Activated CD4-positive, alpha-beta T cell treated with anti-CD3 and anti-CD28 coated beads, Interleukin-2, amount 50 U/mL, for 48 hours (primary cell): ENCODE data around the gene FAM161B.
"Not testable (repeated sequence)": the region's sequence is repeated elsewhere in the genome, so short reads cannot be mapped to it uniquely, and the experiment has no call there.

Source experiments
- DNase-seq, 2 experiments: peaks; one replicate each; pipeline ENCODE4 v3.0.0-alpha.2; 2020

The FAM161B gene, protein sequence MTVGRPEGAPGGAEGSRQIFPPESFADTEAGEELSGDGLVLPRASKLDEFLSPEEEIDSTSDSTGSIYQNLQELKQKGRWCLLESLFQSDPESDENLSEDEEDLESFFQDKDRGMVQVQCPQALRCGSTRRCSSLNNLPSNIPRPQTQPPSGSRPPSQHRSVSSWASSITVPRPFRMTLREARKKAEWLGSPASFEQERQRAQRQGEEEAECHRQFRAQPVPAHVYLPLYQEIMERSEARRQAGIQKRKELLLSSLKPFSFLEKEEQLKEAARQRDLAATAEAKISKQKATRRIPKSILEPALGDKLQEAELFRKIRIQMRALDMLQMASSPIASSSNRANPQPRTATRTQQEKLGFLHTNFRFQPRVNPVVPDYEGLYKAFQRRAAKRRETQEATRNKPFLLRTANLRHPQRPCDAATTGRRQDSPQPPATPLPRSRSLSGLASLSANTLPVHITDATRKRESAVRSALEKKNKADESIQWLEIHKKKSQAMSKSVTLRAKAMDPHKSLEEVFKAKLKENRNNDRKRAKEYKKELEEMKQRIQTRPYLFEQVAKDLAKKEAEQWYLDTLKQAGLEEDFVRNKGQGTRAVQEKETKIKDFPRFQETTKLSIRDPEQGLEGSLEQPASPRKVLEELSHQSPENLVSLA

GRCh38 chr14:73949752-73950734, at the start of gene FAM161B, which contains the start of gene COQ6:
TSS of gene FAM161B (minus strand) at chr14:73950094. CDS start at chr14:73950026, 68 bp downstream.
TSS of gene COQ6 (plus strand) at chr14:73950302. CDS start at chr14:73950333, 31 bp downstream.
- DNase-seq = peak; percentile 90 to 94

DNA sequence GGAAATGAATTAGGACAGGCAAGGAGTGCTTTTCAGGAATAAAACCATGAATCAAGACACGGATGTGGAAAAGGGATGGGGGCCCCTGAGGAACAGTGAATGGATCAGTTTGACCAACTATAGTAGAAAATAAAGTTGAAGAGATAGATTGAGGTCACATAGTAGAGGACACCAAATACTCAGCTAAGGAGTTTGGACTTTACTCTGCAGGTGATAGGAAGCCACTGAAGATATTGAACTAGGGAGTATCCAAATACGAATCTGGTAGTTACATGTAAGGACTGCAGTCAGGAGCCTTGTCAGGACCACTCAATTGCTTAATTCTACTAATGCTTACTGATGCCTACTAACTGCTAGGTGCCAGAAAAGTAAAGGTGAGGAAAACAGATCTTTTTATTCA, 48.8 kb upstream of the FAM161B start:
- no peak for DNase-seq

DNA sequence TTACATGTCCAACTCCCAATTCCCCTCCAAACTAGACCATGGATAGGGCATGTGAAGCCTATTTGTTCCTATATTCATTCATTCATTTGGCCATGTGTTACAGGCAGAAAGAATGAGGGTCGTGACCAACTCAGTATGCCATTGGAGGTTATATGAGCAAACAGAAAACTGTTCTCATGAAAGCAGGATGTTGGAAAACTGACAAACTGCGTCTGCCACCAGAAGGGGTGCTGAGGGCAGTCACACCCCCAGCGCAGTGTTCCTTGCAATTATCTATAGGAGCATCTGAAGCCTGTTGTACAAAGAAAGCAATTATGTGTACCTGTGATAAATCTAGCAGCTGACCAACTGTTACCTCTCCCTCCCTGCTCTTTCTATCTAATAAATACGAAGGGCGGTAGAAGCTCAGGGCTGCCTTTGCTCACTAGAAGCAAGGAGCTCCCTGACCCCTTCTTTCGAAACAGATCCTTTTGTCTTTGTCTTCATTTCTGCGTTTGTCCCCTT, 48.1 kb upstream of the FAM161B start:
- DNase-seq = no peak

DNA sequence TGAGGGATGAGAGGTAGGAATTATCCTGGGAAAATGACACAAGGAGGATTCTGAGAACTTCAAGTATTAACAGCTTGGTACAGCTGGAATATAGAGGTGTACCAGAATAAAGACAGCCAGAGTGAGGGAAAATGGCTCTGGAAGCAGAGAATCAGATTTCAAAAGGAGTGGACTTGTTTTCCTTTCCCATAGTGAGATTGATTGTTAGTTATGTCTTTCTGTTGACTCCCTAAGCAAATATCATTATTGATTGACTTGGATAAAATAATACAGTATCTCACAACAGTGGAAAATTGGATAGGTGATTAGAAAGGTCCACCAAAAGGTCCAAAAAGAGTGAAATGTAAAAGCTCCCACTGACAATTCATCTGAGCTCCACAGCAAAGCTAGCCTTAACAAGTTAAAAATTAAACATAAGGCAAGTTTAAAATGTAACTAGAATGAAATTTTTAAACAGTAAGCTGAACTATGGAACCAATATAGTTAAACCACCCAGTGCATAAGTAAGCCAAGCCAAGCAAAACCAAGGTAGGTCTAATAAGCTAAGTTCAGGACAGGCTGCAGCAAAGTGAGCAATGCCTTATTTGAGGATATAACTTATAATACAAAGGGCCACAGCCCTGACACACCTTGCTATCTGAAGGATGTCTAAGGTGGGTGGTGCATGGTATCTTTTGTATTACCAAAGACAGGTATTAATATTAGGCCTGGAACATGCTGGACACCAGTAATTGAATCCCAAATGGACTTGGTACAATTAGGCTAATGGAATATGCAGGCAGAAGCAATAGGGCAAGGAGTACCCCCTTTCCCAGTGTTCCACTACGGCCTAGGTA, 47.4 kb upstream of the FAM161B start:
- DNase-seq = no peak

- DNase-seq = no peak
Observed at GRCh38 chr14:73996731-73997107, 46.8 kb upstream of the FAM161B start.

GRCh38 chr14:73995977-73996378, 46.1 kb upstream of the FAM161B start:
- DNase-seq = no peak

GRCh38 chr14:73994926-73995325, 45.0 kb upstream of the FAM161B start:
- not testable (repeated sequence) for DNase-seq

GRCh38 chr14:73991092-73991491, 41.2 kb upstream of the FAM161B start:
- no peak for DNase-seq

- not testable (repeated sequence) for DNase-seq
Observed at GRCh38 chr14:73988656-73989055, 38.8 kb upstream of the FAM161B start.

GRCh38 chr14:73988065-73988464, 38.2 kb upstream of the FAM161B start:
- no peak for DNase-seq

DNA sequence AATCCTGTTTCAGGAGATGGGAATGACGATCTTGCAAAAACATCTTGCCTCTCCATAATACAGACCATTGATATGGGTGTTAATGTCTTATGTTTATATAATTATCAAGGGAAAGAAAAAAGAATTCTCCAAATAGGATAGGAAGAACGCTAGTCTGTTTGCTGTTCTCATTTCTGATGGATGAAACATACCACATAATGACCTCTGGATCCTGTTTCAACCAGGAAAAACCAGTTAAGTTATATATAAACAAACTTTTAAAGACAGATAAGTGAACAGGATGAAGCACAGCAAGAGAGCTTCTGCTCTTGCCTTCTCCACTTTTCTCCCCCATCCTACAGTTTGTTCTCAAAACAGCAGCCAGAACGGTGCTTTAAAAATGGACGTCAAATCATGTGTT, 28.0 kb upstream of the FAM161B start:
- DNase-seq = no peak

DNA sequence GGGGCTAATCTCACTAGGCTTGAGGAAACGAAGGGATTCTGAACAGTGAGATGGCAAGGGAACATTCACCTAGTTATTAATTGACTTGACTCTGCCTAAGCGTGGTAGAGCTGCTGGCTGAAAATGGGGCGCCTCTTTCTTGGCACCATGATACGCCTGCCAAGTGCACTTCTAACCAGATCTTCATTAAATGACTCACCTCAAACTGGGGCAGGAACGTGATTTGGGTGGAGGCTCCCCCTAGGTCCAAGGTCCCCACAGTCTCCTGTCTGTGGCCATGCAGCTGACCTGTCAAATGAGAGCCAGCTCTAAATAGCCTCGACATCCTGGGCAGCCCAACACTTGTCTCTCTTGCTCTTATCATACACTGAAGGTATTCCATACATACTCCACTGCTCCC, 26.2 kb upstream of the FAM161B start:
- DNase-seq = no peak

- DNase-seq = no peak
Observed at GRCh38 chr14:73973497-73973896, 23.6 kb upstream of the FAM161B start.

- DNase-seq = no peak
Observed at GRCh38 chr14:73968885-73969284, 19.0 kb upstream of the FAM161B start.

DNA sequence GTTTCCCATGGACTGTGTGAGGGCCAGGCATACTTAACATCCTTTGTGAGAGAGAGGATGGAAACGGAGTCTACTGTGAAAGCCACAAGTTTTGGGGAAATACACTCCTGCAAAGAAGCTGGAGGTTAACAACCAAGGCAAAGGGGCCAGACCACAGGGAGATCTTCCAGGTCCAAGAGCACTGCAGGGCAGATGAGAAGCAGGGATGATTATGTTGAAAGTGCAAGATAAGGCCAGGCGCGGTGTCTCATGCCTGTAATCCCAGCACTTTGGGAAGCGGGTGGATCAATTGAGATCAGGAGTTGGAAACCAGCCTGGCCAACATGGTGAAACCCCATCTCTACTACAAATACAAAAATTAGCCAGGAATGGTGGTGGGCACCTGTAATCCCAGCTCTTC, 15.3 kb upstream of the FAM161B start:
- DNase-seq = no peak

DNA sequence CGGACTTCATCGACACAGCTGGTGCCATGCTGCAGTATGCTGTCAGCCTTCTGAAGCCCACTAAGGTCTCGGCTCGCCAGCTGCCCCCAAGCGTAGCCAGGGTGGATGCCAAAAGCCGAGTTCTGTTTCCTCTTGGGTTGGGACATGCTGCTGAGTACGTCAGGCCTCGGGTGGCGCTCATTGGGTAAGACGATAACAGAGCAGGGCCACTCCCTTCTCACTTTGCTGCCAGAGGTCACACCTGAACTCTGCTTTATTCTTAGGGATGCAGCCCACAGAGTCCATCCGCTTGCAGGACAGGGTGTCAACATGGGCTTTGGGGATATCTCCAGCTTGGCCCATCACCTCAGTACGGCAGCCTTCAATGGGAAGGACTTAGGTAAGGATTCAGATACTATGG, 11.3 kb upstream of the FAM161B start:
- DNase-seq = no peak

DNA sequence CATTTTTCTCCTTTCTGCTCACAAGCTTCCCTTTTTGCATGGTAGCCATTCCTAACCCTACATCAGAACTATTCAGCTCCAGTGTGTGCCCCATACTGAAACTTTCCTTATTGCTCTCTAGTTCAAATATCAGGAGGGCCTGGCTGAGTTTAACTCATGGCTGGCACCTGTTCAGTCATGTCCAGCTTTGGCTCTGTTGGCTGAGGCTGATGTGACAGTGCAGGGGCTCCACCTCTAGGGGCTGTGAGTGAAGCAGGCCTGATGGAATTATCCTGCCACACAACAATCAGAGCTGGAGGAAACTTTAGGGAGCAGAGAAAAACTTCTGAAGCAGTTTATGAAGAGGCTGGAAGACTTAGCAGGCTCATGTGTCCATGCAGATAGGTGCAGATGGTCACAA, 8.7 kb upstream of the FAM161B start:
- DNase-seq = no peak

DNA sequence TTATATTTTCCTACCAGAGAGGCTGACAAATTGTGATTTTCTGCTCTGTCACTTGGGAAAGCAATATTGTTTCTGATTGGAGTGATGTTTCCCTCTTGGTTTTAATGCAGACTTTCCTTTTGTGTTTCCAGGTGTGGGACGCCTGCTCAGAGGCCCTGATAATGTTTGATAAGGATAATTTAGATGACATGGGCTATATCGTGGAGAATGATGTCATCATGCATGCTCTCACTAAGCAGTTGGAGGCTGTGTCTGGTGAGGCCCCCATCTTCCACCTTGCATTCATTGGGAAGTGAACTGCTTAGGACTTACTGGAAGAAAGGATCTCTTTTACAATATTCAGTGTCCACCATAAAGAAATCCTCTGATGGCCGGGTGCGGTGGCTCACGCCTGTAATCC, 5.8 kb upstream of the FAM161B start:
- no peak for DNase-seq

- no peak for DNase-seq
Observed at GRCh38 chr14:73953731-73954130, 3.8 kb upstream of the FAM161B start.

GRCh38 chr14:73945159-73945670, 4.7 kb downstream of the FAM161B start:
- no peak for DNase-seq

- no peak for DNase-seq
Observed at GRCh38 chr14:73944432-73945158, 5.3 kb downstream of the FAM161B start.
